Measurements from ENCODE around the gene SRF.
A peak's percentile ranks its signal among the peaks of the same experiment; 100 is the strongest.

The SRF gene

DNA sequence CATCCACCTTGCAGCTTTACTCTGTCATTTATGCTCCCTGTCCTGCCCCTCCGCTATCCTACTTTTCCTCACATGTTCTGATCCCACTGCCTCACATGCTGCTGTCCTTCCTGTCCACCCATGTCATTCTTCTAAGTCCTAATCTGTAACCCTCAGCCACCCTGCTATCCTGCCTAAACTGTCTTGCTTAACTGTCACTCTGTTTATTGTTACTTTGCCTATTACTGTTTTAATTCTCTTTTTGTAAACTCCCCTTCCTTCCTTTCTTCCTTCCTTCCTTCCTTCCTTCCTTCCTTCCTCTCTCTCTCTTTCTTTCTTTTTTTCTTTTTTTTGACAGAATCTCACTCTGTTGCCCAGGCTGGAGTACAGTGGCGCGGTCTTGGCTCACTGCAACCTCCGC lies 12.4 kb downstream of the SRF start:
- no peak for DNase-seq
- ATAC-seq: no peak

DNA sequence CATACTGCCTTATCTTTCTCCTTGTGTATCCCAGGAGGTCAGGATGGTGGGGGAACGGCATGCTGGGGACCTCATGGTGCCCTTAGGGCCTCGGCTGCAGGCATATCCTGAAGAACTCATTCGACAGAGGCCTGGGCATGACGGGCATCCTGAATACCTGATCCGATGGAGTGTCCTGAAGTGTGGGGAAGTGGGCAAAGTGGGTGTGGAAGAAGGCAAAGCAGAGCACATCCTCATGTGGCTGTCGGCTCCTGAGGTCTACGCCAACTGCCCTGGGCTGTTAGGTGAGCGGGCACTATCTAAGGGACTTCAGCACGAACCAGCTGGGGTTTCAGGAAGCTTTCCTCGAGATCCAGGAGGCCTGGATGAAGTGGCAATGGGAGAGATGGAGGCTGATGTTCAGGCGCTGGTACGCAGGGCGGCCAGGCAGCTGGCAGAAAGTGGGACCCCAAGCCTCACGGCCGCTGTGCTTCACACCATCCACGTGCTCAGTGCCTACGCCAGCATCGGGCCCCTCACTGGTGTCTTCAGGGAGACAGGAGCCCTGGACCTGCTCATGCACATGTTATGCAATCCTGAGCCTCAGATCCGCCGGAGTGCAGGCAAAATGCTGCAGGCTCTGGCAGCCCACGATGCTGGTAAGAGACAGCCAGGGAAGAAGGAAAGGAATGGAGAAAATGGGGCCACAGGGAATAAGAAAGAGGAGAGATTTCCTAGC lies 13.4 kb downstream of the SRF start:
- DNase-seq (no peak), ATAC-seq (no peak)

DNA sequence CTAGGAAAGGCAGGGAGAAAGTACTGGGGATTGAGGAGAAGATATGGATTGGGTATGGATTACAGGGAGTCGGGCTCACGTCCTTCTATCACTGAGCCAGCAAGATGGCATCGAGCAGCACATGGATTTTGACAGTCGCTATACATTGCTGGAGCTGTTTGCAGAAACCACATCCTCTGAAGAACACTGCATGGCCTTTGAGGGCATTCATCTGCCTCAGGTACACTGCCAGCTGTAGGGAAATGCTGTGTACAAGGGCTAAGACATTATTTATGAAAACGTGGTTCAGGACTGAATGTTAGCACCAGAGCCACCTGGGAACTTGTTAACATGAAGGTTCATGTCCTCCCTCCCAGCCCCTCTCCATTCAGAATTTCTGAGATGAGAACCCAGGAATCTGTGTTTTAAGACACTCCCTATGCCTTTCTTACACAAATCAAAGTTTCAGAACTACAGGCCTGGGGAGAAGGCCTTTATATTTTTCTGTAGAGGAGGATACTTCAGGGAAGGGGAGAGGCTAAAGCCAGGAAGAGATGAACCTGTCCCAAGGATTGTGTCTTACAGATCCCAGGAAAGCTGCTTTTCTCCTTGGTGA lies 14.4 kb downstream of the SRF start:
- ATAC-seq: no peak
- DNase-seq: no peak

DNA sequence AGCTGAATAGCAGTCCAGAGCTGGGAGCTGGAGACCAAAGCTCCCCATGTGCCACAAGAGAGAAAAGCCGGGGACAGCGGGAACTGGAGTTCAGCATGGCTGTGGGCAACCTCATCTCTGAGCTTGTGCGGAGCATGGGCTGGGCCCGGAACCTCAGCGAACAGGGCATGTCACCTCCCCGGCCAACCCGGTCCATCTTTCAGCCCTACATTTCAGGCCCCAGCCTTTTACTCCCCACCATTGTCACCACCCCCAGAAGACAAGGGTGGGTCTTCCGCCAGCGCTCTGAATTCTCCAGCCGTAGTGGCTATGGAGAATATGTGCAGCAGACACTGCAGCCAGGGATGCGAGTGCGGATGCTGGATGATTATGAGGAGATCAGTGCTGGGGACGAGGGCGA lies 14.9 kb downstream of the SRF start:
- ATAC-seq (no peak), DNase-seq (no peak)

DNA sequence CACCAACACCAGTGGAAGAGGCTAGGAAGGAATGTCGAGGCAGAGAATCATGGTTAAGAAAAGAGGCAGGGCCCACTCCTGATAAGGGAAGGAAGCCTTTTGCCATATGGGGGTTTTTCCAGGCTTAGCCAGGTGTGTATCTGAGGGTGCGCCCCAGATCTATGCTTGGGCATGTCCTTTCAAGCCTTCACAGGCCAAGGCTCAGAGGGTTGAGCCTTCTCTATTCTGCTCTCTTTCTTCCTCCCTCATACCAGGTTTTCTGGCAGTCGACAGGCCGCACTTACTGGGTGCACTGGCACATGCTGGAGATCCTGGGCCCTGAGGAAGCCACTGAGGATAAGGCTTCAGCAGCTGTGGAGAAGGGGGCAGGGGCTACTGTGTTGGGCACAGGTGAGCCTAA lies 15.6 kb downstream of the SRF start:
- ATAC-seq (no peak), DNase-seq (no peak)

DNA sequence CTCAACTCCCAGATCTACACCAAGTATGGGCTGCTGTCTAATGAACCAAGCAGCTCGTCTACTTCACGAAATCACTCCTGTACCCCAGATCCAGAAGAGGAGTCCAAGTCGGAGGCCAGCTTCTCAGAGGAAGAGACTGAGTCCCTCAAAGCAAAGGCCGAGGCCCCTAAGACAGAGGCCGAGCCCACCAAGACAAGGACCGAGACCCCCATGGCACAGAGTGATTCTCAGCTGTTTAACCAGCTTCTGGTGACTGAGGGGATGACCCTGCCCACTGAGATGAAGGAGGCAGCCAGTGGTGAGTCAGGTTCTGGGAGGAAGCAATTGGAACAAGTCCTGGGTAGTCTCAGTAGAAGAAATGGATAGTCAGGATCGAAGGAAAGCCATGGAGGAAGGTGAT lies 16.8 kb downstream of the SRF start:
- no peak for ATAC-seq
- no peak for DNase-seq

DNA sequence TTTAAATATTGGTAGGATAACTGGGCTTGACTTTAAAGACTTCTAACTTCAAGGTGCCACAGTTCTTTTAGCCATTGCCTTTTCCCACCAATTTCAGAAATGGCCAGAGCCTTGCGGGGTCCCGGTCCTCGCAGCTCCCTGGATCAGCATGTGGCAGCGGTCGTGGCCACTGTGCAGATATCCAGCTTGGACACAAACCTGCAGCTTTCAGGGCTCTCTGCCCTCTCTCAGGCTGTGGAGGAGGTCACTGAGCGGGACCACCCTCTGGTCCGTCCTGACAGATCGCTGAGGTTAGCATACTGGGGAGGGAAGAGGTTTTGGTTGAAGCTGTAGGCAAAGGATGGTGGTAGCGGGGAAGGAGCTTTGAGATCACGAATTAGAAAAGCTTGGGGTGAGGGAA lies 17.4 kb downstream of the SRF start:
- ATAC-seq (no peak), DNase-seq (no peak)

DNA sequence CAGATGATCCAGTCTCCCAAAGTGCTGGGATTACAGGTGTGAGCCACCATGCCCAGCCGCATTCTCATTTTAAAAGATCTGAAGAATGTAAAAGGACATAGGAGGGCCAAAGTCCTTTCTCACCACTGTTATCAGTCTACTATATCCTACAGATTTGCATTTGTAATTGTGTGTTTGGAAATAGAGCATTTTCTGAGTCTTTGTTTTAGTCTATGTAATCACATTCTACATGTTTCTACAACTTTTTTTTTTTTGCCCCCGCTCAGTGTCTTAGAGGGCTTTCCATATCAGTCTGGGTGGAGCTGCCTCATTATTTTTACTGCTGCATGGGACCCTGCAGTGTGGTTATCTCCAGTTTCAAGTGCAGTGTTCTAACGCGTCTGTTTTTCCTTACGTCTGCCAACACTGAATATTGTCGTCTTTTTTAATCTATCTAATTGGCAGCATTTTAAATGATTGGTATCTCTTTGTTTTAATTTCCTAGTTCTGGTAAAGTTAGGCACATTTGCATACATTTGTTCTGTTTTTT lies 18.8 kb downstream of the SRF start:
- no peak for ATAC-seq
- DNase-seq: no peak

DNA sequence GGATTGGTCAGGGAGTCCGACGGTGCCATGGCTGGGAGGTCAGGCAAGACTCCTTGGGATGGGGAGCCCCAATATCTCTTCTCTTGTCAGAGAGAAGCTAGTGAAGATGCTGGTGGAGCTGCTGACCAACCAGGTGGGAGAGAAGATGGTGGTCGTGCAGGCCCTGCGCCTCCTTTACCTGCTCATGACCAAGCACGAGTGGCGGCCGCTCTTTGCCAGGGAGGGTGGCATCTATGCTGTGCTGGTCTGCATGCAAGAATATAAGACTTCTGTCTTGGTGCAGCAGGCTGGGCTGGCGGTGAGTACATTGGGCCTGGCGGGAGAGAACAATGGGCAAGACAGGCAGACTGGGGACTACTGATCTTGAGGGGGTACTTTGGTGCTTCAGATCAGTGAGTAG lies 21.8 kb downstream of the SRF start:
- DNase-seq: no peak
- ATAC-seq: no peak

DNA sequence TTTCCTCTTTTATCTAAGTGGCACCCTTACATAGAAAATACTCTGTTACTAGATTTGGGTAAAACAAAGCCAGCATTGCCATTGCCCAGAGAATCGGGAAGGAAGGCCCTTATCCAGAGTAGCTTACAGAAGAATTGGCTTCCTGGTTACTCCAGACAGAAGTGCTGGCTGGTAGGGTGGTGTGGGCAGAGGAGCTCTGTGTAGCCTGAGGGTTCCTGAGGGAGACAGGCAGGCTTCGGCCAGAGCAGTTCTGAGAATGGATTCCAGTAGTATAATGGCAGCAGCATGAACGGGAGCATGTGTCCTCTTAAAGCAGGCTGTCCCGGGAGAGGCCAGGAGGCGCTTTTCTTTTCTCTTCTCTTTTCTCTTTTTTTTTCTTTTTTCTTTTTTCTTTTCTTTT lies 22.9 kb downstream of the SRF start:
- no peak for ATAC-seq
- no peak for DNase-seq

DNA sequence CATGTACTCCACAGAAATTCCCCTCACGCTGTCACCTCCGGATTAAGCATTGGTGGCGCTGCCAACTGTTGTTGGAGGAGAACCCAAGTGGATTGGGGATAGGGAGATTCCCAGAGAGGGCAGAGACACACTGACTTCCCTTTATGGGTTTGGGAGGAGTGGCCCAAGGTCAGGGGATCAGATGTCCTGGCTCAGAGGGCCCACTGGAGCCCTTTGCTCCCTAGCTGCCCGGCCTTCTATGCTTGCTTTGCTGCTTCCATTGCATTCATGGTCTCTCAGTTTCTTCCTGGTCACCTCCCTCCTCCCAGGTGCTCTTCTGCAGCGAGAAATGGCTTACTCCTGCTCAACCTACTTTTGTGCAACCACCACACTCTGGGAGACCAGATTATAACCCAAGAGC lies 25.3 kb downstream of the SRF start:
- DNase-seq: no peak
- no peak for ATAC-seq

DNA sequence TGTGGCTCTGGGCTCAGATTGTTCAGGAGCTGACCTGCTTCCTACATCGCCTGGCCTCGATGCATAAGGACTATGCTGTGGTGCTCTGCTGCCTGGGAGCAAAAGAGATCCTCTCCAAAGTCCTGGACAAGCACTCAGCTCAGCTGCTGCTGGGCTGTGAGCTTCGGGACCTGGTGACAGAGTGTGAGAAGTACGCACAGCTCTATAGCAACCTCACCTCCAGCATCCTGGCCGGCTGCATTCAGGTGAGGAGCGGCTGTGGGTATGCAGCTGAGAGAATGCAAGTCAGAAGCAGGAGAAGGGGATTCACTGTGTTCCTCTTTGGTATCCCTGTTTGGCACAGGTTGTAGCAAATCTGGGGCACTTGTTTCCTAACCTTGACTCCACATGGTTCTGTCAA lies 28.8 kb downstream of the SRF start:
- no peak for ATAC-seq
- no peak for DNase-seq

DNA sequence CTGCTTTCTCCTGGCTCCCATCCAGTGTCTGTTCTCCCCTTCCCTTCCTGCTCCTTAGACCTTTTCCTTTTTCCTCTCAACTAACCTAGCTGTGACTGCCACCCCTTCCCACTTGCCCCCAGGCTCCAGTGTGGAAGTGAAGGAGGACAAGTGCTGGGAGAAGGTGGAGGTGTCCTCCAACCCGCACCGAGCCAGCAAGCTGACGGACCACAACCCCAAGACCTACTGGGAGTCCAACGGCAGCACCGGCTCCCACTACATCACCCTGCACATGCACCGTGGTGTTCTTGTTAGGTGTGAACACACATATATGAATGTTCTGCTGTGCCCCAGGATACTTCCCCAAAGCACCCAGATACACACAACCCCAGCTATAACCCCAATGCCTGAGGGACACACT lies 29.5 kb downstream of the SRF start:
- no peak for ATAC-seq
- DNase-seq: no peak

DNA sequence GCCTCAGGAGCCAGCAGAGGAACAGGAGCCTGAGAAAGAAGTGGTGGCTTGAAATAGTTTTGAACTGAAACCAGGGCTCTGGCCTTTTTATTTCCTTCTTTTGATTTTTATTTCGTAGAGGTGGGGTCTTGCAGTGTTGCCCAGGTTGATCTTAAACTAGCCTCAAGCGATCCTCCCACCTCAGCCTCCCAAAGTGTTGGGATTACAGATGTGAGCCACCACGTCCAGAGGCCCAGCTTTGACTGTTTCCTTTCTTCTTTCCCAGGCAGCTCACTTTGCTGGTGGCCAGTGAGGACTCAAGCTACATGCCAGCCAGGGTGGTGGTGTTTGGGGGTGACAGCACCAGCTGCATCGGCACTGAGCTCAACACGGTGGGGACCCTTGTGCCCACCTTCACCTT lies 31.4 kb downstream of the SRF start:
- DNase-seq (no peak), ATAC-seq (no peak)

DNA sequence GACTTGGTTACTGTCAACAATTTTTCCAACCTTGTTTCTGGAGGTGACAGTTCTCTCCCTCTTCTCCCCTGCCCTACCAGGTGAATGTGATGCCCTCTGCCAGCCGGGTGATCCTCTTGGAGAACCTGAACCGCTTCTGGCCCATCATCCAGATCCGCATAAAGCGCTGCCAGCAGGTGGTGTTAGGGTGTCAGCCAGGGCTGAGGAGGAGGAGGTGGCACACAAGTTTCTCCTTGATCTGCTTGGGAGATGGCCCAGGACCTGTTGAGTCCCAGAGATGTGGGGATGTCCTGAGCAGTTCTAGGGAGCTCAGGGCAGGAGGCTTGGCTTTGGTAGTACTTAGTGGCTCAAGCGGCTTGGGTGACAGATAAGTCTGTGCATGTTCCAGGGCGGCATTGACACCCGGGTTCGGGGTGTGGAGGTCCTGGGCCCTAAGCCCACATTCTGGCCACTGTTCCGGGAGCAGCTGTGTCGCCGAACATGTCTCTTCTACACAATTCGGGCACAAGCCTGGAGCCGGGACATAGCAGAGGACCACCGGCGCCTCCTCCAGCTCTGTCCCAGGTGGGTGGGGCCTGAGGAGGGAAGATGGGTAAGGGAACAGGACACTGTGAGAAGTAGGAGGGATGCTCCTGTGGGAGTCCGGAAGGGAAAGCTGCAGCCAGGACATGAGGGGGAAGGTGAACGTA lies 32.1 kb downstream of the SRF start:
- ATAC-seq (peak; percentile 38), DNase-seq (no peak)

DNA sequence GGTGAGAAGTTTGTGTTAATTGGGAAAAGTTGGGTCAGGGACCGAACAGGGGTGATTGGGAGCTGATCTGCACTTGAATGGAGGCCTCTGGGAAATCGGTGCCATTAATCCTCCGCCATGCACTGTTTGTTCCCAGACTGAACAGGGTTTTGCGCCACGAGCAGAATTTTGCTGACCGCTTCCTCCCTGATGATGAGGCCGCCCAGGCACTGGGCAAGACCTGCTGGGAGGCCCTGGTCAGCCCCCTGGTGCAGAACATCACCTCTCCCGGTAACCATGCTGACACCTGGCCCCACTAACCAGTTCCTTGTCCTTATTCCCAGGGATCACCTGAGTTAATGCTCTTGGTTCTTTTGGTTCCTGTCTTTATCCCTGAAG lies 32.6 kb downstream of the SRF start:
- DNase-seq (no peak), ATAC-seq (no peak)

DNA sequence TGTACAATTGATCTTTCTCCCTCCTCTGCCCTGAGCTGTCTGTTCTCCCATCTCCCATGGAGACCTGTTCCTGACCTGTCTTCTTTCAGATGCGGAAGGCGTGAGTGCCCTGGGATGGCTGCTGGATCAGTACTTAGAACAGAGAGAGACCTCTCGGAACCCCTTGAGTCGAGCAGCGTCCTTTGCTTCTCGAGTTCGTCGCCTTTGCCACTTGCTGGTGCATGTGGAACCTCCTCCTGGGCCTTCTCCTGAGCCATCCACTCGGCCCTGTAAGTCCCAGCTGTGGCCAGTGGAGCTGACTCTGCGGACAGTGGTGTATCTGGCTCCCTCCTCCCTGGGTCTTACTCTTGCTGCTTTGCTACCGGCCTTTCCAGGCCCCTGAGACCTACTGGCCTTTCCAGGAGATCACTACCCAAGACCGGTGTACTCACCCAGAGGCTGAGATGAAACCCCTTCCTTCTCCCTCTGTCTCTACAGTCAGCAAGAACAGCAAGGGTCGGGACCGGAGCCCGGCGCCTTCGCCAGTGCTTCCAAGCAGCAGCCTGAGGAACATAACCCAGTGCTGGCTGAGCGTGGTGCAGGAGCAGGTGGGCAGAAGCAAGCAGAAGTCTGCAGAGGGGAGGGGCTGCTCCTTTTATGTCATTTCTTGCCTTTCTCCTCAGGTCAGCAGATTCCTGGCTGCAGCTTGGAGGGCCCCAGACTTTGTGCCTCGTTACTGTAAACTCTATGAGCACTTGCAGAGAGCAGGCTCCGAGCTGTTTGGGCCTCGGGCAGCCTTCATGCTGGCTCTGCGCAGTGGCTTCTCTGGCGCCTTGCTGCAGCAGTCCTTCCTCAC lies 33.4 kb downstream of the SRF start:
- no peak for ATAC-seq
- DNase-seq: no peak

DNA sequence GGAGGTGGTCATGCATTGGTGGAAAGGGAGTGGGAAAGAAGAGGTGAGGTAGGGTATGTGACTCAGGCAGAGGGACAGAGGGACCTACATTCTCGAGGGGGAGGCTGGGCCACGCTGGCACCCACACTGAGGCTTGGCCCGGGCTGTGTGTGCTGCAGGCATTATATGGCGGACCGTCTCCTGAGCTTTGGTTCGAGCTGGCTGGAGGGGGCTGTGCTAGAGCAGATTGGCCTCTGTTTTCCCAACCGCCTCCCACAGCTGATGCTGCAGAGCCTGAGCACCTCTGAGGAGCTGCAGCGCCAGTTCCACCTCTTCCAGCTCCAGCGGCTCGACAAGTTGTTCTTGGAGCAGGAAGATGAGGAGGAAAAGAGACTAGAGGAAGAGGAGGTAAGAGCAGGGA lies 34.8 kb downstream of the SRF start:
- DNase-seq (no peak), ATAC-seq (no peak)

DNA sequence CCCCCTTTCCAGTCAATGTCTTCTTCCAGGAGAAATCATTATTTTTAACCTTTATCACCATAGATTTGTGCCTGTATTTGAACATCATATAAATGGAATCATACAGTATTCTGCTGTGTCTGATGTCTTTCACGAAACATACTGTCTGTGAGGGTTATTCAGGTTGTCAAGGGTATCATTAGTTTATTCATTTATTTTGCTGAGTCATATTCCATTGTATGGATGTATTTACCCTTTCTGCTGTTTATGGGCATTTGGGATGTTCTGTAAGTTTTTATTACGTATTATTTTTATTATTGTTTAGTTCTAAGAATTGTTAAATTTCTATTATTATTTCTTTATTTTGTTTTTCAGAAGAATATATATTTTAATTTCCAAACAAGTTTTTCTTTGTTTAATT lies 36.2 kb downstream of the SRF start:
- ATAC-seq (no peak), DNase-seq (no peak)

DNA sequence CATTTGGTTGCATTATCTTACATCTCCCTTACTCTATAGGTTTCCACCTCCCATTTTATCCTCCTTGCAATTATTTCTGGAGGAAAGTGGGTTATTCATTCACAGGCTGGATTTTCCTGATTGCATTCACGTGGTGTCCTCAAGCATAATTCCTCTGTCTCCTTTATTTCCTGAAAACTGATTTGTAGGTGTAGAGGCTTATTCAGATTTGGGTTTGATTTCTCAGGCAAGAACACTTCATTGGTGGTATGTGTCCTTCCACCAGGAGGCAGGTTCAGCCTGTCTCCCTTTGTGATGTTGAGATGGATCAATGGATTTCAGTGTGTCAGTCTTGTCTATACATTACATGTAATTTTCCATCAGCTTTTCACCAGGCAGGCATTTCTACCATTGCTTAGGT lies 40.9 kb downstream of the SRF start:
- ATAC-seq: no peak
- no peak for DNase-seq

DNA sequence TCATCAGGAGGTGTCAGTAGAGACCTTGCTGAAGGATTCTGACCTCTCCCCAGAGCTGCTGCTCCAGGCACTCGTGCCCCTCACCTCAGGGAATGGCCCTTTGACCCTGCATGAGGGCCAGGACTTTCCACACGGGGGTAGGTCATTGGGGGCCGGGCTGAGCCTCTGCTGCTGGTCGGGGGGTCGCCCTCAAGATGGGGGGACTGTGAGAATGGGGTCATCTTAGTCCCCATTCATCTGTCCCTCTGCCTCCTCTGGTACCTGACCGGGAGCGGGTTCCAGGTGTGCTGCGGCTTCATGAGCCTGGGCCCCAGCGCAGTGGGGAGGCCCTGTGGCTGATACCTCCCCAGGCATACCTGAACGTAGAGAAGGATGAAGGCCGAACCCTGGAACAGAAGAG lies 42.4 kb downstream of the SRF start:
- ATAC-seq (no peak), DNase-seq (no peak)

DNA sequence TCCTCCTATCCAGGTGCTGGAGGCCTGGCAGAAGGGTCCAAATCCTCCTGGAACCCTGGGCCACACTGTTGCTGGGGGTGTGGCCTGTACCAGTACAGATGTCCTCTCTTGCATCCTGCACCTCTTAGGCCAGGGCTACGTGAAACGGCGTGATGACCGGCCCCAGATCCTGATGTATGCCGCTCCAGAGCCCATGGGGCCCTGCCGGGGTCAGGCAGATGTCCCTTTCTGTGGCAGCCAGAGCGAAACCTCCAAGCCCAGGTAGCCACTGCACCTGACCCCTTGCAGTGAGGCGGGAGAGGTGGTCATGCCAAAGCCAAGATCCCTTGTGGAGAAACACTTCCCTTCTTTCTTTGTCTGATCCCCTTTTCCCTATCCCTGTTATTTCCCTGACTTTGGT lies 44.0 kb downstream of the SRF start:
- DNase-seq (no peak), ATAC-seq (no peak)

DNA sequence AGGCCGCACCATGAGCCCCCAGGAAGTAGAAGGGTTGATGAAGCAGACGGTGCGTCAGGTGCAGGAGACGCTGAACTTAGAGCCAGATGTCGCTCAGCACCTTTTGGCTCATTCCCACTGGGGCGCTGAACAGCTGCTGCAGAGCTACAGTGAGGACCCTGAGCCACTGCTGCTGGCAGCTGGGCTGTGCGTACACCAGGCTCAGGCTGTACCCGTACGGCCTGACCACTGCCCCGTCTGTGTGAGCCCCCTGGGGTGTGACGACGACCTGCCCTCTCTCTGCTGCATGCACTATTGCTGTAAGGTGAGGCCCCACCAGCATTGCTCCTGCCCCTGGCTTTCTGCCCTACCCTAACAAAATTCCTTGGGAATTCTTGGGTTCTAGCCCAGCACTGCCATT lies 45.1 kb downstream of the SRF start:
- ATAC-seq: no peak
- no peak for DNase-seq
